Prostate gland (tissue), 2 donors: ENCODE results near the gene OR5B21.

Experiments
- POLR2A ChIP-seq: fragments of 450-650 bp; IDR thresholded peaks from one replicate; pipeline ENCODE4 v1.6.1; 2016; ENCODE audit warnings: antibody characterized with exemption, mild to moderate bottlenecking
- POLR2AphosphoS5 ChIP-seq: sonication (generic); formaldehyde crosslinking; IDR thresholded peaks from one replicate; pipeline ENCODE4 v1.6.1; 2017; ENCODE audit warnings: antibody characterized with exemption
- TF ChIP-seq, protein P1 (sequence below), 4 experiments: fragments of 200-600 bp in 2 of 4; fragments of 450-650 bp in 2 of 4; sonication (generic) in 2 of 4; IDR thresholded peaks; 1 replicate in 3 of 4; 2 replicates in 1 of 4; pipeline ENCODE4 v1.5.1; 2016 to 2019; ENCODE audit warnings: antibody characterized with exemption in 4 of 4, mild to moderate bottlenecking in 2 of 4, moderate library complexity in 2 of 4

- TF ChIP-seq POLR2A (no peak), POLR2AphosphoS5 (no peak)
- TF ChIP-seq, protein P1, sequence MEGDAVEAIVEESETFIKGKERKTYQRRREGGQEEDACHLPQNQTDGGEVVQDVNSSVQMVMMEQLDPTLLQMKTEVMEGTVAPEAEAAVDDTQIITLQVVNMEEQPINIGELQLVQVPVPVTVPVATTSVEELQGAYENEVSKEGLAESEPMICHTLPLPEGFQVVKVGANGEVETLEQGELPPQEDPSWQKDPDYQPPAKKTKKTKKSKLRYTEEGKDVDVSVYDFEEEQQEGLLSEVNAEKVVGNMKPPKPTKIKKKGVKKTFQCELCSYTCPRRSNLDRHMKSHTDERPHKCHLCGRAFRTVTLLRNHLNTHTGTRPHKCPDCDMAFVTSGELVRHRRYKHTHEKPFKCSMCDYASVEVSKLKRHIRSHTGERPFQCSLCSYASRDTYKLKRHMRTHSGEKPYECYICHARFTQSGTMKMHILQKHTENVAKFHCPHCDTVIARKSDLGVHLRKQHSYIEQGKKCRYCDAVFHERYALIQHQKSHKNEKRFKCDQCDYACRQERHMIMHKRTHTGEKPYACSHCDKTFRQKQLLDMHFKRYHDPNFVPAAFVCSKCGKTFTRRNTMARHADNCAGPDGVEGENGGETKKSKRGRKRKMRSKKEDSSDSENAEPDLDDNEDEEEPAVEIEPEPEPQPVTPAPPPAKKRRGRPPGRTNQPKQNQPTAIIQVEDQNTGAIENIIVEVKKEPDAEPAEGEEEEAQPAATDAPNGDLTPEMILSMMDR (IDR thresholded peaks at IDR 0.05), result no peak
Measured at GRCh38 chr11:58485961-58486360, 21.9 kb downstream of the OR5B21 start.
